HG03159 (cell line): ENCODE results near the gene C15orf40.
"Not testable (repeated sequence)": the region's sequence is repeated elsewhere in the genome, so short reads cannot be mapped to it uniquely, and the experiment has no call there.

Source experiments
- ATAC-seq: cut with Tn5 transposase; IDR thresholded peaks from one replicate; pipeline ENCODE4 v1.9.1; 2021; ENCODE audit warnings: mild to moderate bottlenecking, moderate library complexity; ENCODE audit not compliant: unreplicated experiment

Gene C15orf40

DNA sequence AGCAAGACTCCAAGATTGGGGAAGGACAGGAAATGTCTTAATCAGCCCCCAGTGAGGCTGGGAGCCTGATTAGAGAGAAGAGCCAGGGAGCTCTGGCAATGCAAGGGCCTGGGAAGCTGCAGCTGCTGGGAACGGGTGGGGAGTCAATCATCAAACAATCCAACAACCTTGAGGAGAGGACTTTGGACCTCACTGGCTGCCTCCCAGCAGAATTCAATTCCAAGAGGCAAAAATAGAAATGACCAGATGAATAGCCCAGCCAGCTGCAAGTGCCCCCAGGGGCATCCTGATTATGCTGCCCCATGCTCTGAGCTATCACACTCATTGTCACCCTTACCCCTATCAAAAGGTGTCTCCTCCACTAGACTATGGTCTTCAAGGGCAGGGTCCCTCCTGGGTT is 52.8 kb downstream of the C15orf40 start:
- no peak for ATAC-seq

DNA sequence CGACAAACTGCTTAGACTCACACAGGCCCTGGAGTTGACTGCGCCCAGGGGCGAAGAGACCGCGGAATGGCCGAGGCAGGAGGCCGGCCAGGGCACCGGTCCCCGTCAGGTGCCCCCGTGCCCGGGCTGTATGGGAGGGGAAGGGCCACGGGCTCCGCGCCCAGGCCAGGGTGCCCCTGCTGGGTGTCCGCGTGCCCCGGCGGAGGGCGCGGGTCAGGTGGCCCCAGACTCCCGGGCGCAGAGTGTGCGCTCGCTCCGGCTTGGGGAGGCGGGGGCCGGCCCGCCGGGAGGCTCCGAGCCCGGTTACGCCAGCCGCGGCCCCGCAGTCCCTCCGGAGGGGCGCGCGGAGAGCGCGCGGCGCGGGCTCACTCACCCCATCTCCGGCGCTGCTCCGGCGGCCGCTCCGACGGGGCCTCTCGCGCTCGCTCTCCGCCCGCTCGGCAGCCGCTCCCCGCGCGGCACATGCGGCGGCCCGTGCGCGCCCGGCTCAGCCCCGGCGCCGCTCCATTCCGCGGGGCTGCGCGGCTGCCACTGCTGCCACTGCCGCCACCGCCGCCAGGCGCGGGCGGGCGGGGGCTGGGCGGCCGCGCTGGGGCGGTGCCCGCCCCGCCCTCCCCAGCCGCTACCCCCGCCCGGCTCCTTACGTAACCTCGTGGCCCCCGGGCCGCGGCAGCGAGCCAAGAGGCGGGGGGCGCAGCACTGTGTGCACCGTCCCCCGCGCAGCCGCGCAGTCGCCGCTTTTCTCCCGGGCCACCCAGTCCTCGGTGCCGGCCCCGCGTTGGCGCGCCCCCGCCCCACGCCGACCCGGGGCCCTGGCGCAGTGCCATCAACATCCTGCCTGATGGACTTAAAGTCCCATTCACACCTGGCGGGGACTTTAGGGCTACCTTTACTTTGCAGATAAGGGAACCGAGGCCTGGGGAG is 59.0 kb downstream of the C15orf40 start, which contains the start of gene HOMER2:
Gene HOMER2 (minus strand): TSS at position 563 of the 924 bp plus-strand sequence. CDS start 185 bp downstream, at position 378.
- peak; percentile 47 for ATAC-seq

DNA sequence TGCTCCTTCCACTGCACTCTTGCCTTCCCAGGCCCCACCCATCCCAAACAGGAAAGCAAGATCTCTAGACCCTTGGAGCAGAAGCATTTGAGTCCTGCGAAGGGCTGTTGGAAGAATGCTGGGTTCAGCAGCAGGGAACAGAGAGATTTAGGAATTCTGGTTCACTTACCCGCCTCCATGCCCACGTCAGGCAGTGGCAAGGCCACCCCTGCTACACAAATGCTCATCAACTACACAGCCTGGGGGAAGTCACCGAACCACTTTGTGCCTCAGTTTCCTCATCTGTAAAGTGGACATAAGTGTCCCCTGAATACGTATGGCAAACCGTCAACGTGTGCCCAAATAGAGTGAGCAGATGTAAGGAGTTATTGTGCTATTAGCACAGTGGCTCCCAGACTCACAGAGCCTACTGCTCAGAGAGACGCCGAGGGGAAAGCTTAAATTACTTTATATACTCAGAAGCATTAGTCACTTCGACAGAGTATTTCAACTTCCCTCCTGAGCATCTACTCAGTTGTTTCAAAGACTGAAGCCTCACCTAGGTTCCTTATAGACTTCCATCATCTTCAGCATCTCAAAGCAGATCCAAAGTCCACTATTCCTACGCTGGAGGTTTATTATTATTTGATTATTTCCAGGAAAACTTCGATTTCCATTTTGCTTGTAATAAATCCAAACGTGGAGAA is 59.8 kb downstream of the C15orf40 start:
- ATAC-seq, result no peak

DNA sequence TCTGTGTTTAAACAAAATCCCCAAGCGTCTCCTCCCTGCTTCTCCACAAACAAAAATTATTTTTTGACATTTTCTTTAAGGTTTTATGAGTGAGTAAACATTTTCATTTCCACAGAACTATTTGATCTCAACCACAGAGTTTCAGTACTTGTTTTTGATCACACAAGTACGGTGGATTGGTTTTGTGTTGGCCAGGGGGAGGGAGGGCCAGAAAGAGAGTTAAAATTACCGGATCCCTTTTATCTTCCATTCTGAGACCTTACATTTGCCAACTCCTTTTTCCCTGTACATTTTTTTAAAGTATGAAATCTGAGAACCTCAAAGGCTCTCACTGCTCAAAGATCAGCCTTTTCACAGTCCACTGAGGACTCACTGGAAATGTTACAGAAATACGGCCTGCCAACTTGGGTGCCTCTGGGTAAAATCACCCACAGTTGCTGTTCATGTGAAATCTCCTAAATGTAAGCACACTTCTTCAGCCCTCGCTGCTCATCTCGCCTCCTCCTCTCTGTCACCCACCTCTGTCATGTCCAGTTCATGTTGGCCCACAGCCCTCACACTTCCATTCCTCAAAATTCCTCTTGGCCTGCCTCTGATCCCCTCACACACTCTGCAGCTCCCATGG is 60.6 kb downstream of the C15orf40 start:
- no peak for ATAC-seq

DNA sequence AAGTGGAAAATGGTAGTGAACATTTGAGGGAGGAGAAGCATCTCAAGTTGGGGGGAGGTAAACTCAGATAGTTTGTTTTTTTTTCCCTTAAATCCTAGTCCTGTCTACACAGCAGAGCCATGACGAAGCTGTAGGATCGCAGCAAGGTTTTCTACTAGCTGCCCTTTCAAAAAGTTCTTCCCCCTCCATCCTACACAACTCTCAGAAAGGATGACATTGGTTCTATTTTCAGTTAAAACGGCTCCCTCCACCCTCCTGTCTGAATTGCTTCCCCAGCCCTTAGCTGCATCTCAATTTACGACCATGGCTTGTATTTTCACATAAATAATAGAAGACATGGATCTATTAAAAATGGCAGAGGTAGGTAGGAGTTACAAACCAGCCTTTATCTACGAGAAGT is 61.1 kb downstream of the C15orf40 start:
- ATAC-seq, result no peak

DNA sequence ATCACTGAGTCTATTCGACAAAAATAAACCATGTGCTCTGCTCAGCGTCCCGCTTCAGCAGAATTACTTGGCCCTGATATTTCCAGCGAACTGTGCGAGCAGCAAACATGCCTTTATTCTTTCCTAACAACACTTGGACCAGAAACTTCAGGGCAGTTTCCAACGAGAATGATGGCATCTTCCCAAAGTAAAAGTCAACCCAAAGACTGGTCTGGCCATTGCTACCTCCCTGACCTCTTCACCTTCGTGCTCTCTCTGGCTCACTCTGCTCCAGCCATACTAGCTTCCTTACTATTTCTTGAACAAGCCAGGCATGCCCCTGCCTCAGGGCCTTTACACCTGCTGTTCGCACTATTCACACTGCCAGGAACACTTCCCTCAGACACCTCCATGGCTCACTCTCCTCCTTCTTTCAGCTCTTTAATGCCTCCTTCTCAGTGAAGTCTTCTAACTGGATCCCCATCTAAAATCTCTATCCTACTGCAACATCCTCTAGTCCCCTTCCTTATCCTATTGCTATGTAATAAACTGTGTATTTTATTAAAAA is 65.2 kb downstream of the C15orf40 start:
- ATAC-seq, result no peak

DNA sequence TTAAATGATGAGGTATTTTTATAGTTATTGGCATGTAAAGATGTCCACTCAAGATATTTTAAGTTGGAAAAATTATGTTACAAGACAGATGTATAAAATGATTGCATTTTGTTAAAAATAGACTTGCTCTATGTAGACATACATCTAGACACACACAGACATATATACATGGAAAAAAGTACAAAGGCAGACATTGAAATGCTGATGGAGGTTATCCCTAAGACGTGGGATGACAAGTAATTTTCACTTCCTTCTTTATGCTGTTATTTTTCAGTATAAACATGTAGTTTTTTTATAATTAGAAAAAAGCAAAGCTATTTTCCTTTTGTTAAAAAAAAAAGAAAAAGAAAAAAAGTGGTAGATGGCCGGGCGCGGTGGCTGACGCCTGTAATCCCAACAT is 66.1 kb downstream of the C15orf40 start:
- ATAC-seq, result no peak

DNA sequence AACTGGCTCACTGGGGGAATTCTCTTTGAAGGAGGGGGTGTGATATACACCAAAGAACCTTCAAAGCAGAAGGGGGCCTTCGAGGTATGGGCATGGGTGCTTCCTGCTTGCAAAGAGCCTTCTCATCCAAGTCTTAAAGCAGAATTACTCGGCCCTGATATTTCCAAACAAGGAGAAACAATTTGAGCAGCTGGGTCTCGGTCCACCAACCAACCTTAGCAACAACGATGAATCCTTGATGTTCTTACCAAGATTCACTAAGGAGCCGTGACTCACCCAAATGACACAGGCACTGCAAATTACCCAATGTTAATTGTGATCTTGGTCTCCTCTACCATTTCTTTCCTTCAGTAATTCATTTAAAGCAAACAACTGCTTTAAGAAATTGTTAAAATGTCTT is 66.6 kb downstream of the C15orf40 start:
- ATAC-seq, result no peak

DNA sequence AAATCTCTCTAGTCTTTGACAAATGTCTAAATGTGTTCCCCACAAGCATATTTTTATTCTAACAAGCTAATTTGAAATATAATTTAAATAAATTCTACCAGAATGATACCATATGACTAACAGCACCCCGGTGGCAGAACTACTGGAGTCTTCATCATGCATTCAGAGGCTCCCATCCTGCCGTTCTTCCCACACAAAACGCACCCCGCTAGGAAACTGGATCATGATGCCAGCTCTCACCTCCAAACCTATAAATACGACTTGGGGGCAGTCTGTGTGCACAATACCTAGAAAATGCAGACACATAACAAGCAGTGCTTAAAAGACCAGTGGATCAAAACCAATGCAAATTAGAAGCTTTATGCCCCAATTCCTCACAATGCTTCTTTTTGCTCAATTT is 67.4 kb downstream of the C15orf40 start:
- no peak for ATAC-seq

DNA sequence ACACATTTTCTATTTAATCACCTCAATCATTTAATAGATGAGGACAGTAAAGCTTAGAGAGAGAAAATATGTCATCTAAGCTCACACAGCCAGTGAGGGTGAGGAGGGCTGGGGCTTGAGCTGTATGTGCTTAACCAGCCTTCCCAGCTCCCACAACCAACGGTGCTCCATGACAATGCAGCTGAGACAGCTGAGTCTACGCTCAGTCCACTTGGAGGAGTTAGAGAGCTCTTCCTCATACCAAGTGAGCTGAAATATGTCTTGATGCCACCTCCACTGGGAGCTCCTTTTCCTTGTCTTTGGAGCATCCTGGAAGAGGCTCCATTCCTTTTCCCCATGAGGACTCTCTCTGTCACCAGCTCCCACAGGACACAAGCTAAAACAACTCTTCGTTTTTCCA is 68.3 kb downstream of the C15orf40 start:
- no peak for ATAC-seq

DNA sequence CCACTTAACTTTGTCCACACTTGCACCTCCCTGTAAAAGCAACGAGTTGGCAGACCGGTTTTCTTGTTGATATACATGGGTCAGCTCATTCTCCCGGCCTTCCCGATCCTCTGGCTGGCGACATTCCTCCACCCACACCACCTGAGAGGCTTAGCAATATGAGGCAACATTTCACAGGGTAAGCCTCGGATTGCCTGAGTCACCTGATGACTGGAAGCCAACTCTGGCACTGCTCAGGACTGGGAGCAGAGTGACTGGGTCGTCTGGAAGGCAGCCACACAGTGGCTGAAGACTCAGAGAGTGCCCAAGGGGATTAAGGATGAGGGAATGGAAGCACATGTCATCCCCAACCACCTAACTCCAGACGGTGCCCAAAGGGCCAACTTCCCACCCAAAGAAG is 68.7 kb downstream of the C15orf40 start:
- no peak for ATAC-seq

DNA sequence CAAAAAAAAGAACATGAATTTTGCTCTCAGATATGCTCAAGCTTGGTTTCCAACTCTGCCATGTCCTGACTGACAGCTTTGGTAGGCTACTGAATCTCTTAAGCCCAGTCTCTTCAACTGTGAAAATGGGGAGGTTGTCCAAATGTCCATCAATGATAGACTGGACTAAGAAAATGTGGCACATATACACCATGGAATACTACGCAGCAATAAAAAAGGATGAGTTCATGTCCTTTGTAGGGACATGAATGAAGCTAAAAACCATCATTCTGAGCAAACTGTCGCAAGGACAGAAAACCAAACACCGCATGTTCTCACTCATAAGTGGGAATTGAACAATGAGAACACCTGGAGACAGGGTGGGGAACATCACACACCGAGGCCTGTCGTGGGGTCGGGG is 71.8 kb downstream of the C15orf40 start:
- not testable (repeated sequence) for ATAC-seq
